AG09319 (cell line): ENCODE results near the gene UBE2D3.

Experiments used
- DNase-seq: peaks from one replicate; pipeline ENCODE4 v3.0.0-alpha.2; 2010; ENCODE audit warnings: low read depth; ENCODE audit errors: extremely low read depth
- TF ChIP-seq, protein P1 (sequence below): IDR thresholded peaks from 2 replicates; pipeline ENCODE4 v1.5.1; 2011; ENCODE audit warnings: low read depth, mild to moderate bottlenecking, inconsistent platforms, low read length, moderate library complexity

The UBE2D3 gene

DNA sequence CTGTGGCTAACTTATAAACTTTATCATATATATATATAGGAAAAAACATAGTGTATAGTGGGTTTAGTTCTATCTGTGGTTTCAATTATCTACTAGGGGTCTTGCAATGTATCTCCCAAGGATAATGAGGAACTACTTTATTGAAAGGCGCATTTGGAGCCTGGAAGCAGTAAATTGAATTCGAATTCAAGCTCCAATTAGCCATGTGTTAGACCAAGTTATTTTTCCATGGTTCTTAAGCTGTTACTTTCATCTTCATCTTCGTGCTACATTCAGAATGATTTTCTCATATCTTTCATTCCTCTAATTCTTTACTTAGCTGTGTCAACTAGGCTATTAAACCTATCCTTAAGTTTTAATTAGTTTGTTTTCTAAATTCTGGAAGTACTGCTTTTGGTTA, 39.4 kb downstream of the UBE2D3 start:
- DNase-seq: no peak
- TF ChIP-seq, protein P1, sequence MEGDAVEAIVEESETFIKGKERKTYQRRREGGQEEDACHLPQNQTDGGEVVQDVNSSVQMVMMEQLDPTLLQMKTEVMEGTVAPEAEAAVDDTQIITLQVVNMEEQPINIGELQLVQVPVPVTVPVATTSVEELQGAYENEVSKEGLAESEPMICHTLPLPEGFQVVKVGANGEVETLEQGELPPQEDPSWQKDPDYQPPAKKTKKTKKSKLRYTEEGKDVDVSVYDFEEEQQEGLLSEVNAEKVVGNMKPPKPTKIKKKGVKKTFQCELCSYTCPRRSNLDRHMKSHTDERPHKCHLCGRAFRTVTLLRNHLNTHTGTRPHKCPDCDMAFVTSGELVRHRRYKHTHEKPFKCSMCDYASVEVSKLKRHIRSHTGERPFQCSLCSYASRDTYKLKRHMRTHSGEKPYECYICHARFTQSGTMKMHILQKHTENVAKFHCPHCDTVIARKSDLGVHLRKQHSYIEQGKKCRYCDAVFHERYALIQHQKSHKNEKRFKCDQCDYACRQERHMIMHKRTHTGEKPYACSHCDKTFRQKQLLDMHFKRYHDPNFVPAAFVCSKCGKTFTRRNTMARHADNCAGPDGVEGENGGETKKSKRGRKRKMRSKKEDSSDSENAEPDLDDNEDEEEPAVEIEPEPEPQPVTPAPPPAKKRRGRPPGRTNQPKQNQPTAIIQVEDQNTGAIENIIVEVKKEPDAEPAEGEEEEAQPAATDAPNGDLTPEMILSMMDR: no peak

DNA sequence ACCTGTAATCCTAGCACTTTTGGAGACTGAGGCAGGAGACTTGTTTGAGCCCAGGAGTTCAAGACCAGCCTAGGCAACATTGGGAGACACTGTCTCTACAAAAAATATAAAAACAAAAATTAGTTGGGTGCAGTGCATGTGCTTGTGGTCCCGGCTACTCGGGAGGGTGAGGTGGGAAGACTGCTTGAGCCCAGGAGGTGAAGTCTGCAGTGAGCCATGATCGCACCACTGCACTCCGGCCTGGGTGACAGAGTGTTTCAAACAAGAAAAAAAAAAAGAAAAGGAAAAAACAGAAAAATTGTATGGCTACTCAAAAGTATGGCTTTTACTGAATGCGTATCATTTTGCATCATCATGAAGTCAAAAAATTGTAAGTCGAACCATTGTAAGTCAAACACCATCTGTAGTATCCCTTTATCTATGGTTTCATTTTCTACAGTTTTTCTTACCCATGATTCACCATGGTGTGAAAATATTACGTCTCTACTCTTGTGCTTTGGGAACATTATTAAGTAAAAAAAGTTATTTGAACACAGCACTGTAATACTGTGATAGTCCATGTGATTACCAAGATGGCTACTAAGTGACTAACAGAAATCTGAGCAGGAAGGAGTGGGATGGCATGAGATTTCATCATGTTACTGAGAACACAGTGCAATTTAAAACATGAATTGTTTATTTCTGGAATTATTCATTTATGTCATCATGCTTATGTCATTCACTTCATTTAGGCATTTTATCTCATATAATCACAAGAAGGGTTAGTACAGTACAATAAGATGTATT, 40.1 kb downstream of the UBE2D3 start:
- peak; percentile 31 for DNase-seq
- TF ChIP-seq, protein P1: no peak

DNA sequence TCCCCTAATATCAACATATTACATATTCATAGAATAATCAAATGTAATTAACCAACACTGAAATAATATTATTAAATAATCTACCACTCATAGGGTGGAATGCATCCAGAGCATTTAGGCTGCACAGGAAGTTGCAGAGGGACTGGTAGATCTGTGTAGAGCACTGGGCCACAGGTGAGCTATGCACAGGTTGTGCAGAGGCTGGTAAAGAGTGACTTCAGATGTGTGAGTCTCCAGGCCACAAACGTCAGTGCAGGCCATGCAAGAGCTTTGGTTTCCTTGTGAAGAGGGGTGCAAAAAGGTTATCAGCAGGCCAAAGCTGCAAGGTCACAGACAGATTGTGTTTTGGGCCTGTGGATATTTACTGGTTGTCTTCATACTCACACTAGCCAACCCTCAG, 41.1 kb downstream of the UBE2D3 start:
- TF ChIP-seq, protein P1: no peak
- DNase-seq: no peak

DNA sequence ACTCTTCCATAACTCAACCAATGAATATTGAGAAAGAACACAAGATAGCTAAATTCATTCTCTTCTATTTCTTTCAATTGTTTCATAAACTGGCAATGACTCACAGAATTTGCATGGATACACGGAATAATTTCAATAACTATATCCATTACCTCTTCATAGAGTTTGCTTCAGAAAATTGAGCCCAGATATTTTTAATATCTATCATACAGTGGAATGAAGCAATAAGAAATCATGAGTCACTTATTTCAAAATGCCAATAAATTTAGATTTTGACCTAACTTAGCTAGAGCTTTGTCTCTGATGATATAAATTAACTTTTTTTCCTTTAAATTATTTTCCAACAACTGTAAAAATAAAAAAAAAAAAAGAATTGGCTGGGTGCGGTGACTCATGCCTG, 44.3 kb downstream of the UBE2D3 start:
- TF ChIP-seq, protein P1: no peak
- no peak for DNase-seq

DNA sequence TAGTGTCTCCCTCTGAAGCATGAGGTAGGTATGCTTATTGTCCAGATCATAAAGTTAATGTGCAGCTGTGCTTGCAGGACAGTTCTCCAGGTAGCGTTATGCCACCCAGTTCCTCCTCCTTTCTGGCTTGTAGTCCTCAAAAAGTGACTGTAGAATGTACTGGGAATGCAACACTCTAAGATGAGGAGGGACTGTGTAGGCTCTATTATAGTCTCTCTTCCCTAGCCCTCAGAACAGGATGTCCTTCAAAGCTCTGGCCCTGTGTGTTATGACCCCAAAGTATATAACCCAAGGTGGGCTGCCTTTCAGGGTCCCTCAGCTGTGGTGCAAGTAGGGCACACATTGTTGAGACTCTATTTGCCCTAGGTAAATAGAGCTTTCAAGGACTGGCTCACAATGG, 45.8 kb downstream of the UBE2D3 start:
- DNase-seq: no peak
- TF ChIP-seq, protein P1: no peak

DNA sequence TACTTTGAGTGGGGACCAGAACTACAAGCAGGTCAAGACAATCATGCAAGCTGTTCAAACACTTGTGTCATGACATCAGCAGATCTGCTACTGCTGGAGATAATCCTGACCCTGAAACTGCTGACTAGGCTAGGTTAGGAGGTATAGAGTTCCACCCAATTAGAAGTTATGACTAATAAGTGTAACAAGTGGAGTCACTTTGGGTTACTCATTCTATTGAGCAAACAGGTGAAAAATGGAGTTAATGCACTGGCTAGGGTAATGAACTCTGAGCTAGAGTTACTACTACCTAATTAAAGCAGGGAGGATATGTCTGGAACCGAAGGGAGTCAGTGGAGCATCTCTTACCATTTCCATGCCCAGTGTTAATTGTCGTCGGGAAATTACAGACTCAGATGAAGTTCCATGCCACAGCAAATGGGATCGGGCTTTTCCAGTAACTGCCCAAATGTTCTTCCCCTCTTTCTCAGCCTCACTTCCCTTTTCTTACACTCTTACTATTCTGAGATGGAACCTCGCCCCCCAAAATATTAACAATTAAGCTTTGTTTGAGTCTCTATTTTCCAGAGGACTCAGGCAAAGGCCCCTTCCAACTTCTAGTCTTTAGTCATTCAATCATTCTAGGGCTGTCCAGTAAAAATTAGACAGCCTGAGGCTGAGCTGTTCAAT, 46.7 kb downstream of the UBE2D3 start:
- no peak for DNase-seq

DNA sequence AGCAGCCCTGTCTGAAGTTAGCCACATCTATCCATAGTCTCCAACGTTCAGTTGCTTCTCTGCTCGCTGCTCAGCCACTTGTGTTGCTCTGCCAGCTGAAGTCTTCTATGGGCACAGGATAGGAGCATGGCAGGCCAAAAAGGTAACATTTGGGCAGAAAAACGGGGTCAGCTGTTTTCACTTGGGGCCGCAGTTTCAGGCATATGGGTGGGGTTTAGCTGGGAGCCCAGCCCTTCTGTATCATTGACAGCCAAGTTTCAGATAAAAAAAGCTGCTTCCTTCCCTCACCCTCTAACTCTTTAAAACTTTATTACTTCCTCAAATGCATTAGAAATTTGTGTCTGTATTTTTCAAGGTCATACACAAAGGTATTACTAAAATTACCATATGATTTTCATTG, 48.1 kb downstream of the UBE2D3 start:
- TF ChIP-seq, protein P1: no peak
- no peak for DNase-seq

More for the DNA sequence above, 46.7 kb downstream of the UBE2D3 start:
- TF ChIP-seq, protein P1: no peak
